ENCODE results near the gene RBMS3. TPM values are rescaled to one million over a fixed set of nuclear protein-coding genes. Genes with fewer than 3 reads are reported as not detected.

RBMS3 gene
- total RNA-seq, 1 experiment from 2014 or later = 0.42 TPM

GRCh38 chr3:29283231-29284119 lies 2.6 kb downstream of the RBMS3 start (continued):
- no peak for TF ChIP-seq YY1 (IDR thresholded peaks at IDR 0.05; ENCODE audit: extremely low read depth, insufficient replicate concordance, low read depth, low read length)
- no peak for TF ChIP-seq ZNF274 (IDR thresholded peaks at IDR 0.05; ENCODE audit: low read depth, low read length)
- TF ChIP-seq FOSL1 (IDR thresholded peaks at IDR 0.05; ENCODE audit: low read depth) = no peak
- TF ChIP-seq EZH2phosphoT487 (IDR thresholded peaks at IDR 0.05; ENCODE audit: borderline replicate concordance) = no peak
- TF ChIP-seq SRF (IDR thresholded peaks at IDR 0.05; ENCODE audit: low read depth) = no peak

GRCh38 chr3:29284497-29284896 lies 3.6 kb downstream of the RBMS3 start:
- ChIA-PET RAD21 (ENCODE audit: low non-redundant PET in 1 of 2, low total read pairs in 2 of 2, uncharacterized antibody in 2 of 2, unreplicated experiment in 2 of 2) (no interaction called here), POLR2A (no interaction called here), CTCF (no interaction called here)
- peaks cover 18% of the 10 kb centered on the region for H3K27me3 ChIP-seq (ENCODE audit: insufficient read depth, low read length)
- no TSS peak for BruUV-seq (replicated peaks)
- H4K20me1 ChIP-seq (ENCODE audit: insufficient read depth) = no peaks in the 10 kb centered on the region
- no peak for TF ChIP-seq POLR2AphosphoS5 (IDR thresholded peaks at IDR 0.05; ENCODE audit: low read depth, low read length)
- TF ChIP-seq, protein P1, sequence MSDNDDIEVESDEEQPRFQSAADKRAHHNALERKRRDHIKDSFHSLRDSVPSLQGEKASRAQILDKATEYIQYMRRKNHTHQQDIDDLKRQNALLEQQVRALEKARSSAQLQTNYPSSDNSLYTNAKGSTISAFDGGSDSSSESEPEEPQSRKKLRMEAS (IDR thresholded peaks at IDR 0.05) = no peak
- H3K9ac ChIP-seq (ENCODE audit: low read length) = no peak overlapping the region
- no peak overlapping the region for H2AFZ ChIP-seq (ENCODE audit: low read depth, low read length, poor library complexity, severe bottlenecking)
- peaks cover 5 to 9% of the 10 kb centered on the region in 2 experiments; a peak in 2 of 4 replicates for H3K4me1 ChIP-seq (ENCODE audit: control insufficient read depth in 1 of 2, insufficient read depth in 2 of 2, low read length in 2 of 2)
- no peaks in the 10 kb centered on the region for H3K79me2 ChIP-seq (ENCODE audit: insufficient read depth, low read length)
- no peak overlapping the region for H3K4me2 ChIP-seq (ENCODE audit: low read length)
- intact Hi-C loops (cut with micrococcal nuclease) = no loop called here
- no peak overlapping the region for H3K27ac ChIP-seq (ENCODE audit: low read depth, low read length)
- no peaks in the 10 kb centered on the region for H3K9me3 ChIP-seq (ENCODE audit: control insufficient read depth in 1 of 2, insufficient read depth in 1 of 2, low read depth in 1 of 2, low read length in 2 of 2)
- no peak for ATAC-seq
- no peak overlapping the region for H3K4me3 ChIP-seq (replicated peaks in 1 of 2; ENCODE audit: low read depth in 1 of 2, low read length in 2 of 2)
- no peaks in the 10 kb centered on the region for H3K9me2 ChIP-seq (ENCODE audit: insufficient read depth)
- no peaks in the 10 kb centered on the region for H3K36me3 ChIP-seq (ENCODE audit: control insufficient read depth in 1 of 2, insufficient read depth in 2 of 2, low read length in 2 of 2)
- no peak for DNase-seq (ENCODE audit: low read depth, low spot score)

Measured in HCT116 (cell line).